Chondrocyte (in vitro differentiated cells): ENCODE data around the gene EPB41L2. TPM values are rescaled to one million over a fixed set of nuclear protein-coding genes. Genes with fewer than 3 reads are reported as not detected.

Experiments
- DNase-seq: peaks from one replicate; pipeline ENCODE4 v3.0.0; 2021; ENCODE audit warnings: mixed read lengths, low spot score
- H3K27ac Mint-ChIP-seq: one replicate; pipeline ENCODE4 v1.8.0; 2021; ENCODE audit warnings: mild to moderate bottlenecking, moderate library complexity, mixed read lengths; ENCODE audit not compliant: unreplicated experiment
- H3K27me3 Mint-ChIP-seq: 2 replicates; pipeline ENCODE4 v1.8.0; 2021; ENCODE audit warnings: low read depth, mixed read lengths
- H3K36me3 Mint-ChIP-seq: 2 replicates; pipeline ENCODE4 v1.8.0; 2021; ENCODE audit warnings: low read depth, mixed read lengths
- H3K4me1 Mint-ChIP-seq: 2 replicates; pipeline ENCODE4 v1.8.0; 2021; ENCODE audit warnings: low read depth, mild to moderate bottlenecking, mixed read lengths
- H3K4me3 Mint-ChIP-seq: one replicate; pipeline ENCODE4 v1.8.0; 2021; ENCODE audit warnings: mild to moderate bottlenecking, moderate library complexity, mixed read lengths; ENCODE audit not compliant: unreplicated experiment
- H3K9me3 Mint-ChIP-seq: 2 replicates; pipeline ENCODE4 v1.8.0; 2021; ENCODE audit warnings: low read depth, mixed read lengths
- CTCF ChIP-seq: fragments of 200-600 bp; sonication (generic); IDR thresholded peaks from 2 replicates; pipeline ENCODE4 v1.5.0; 2021; ENCODE audit warnings: antibody characterized with exemption, mild to moderate bottlenecking, moderate library complexity
- total RNA-seq: library from RNA; stranded (reverse); gene quantifications from 3 replicates; pipeline ENCODE4 v1.2.1, GENCODE V29; 2021

Gene EPB41L2
- total RNA-seq, 1 donor from 2014 or later, result 65.8 TPM

GRCh38 chr6:130965656-130966055, 97.4 kb downstream of the EPB41L2 start:
- H3K4me1 Mint-ChIP-seq, result peaks cover 40% of the 10 kb centered on the region
- no peaks in the 10 kb centered on the region for H3K27me3 Mint-ChIP-seq
- no peaks in the 10 kb centered on the region for H3K9me3 Mint-ChIP-seq
- no peak overlapping the region for H3K27ac Mint-ChIP-seq
- DNase-seq, result no peak
- H3K4me3 Mint-ChIP-seq, result no peak overlapping the region
- TF ChIP-seq CTCF, result no peak
- H3K36me3 Mint-ChIP-seq, result no peaks in the 10 kb centered on the region

DNA sequence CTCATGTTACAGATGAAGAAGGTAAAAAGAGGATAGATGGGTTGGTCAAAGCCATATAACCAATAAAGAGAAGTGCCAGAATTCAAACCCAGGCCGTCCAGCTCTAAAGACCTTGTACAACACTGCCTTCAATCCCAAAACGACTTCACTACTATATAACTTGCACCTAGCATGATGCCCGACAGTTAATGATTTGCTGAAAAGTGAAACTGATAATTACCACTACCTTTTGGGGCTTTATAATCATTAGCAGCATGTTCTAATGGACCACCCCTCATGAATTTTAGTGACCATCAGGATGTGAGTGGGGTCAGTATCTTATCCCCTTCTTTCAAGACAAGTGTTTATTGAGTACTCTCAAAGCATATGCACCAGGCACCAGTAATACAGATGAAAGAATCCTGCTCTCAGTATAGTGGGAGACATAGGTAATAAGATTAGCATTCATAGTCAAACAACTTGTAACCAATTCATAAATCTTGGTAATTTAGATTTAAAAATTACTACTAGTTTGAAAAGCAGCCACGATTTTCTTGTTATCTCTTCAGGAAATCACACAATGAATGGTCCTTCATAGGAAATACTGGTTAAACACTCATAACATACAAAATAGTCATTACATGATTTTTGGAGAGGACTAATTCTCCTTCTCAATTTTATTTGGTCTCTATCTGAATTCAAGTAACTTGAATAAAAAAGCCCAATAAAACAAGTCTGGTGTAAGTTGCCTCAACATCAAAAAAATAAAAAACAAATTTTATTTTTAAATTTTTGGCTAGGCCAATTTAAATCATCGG, 98.0 kb downstream of the EPB41L2 start:
- DNase-seq, result no peak
- no peaks in the 10 kb centered on the region for H3K36me3 Mint-ChIP-seq
- H3K27me3 Mint-ChIP-seq, result no peaks in the 10 kb centered on the region
- TF ChIP-seq CTCF, result no peak
- H3K27ac Mint-ChIP-seq, result no peak overlapping the region
- no peak overlapping the region for H3K4me3 Mint-ChIP-seq
- H3K9me3 Mint-ChIP-seq, result no peaks in the 10 kb centered on the region
- peaks cover 34% of the 10 kb centered on the region for H3K4me1 Mint-ChIP-seq

- Mint-ChIP-seq H3K27me3 (no peaks in the 10 kb centered on the region), H3K4me1 (peaks cover 27% of the 10 kb centered on the region), H3K9me3 (no peaks in the 10 kb centered on the region), H3K27ac (no peak overlapping the region), H3K4me3 (no peak overlapping the region), H3K36me3 (no peaks in the 10 kb centered on the region)
- no peak for DNase-seq
- no peak for TF ChIP-seq CTCF
Measured at GRCh38 chr6:130964289-130964688, 98.8 kb downstream of the EPB41L2 start.

DNA sequence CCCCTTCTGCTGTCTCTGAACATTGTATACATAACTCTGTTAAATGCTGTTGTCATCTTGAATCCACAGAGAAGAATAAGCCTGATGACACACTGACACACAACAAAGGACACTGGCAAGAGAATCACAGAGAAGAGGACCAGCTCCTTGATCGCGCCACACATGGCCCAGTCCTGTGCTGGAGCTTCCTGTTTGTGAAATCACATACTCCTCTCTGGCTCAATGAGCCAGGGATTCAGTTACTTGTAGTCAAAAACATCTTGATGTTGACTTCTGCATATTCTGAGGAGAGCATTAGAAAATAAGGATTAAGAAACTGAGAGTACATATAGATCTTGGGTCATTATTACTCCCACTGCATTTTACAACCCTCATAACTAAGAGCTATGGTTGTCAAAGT, 100.1 kb downstream of the EPB41L2 start:
- Mint-ChIP-seq H3K27me3 (no peaks in the 10 kb centered on the region), H3K4me1 (peaks cover 26% of the 10 kb centered on the region), H3K9me3 (no peaks in the 10 kb centered on the region), H3K4me3 (no peak overlapping the region), H3K36me3 (no peaks in the 10 kb centered on the region), H3K27ac (no peak overlapping the region)
- DNase-seq, result no peak
- TF ChIP-seq CTCF, result no peak

DNA sequence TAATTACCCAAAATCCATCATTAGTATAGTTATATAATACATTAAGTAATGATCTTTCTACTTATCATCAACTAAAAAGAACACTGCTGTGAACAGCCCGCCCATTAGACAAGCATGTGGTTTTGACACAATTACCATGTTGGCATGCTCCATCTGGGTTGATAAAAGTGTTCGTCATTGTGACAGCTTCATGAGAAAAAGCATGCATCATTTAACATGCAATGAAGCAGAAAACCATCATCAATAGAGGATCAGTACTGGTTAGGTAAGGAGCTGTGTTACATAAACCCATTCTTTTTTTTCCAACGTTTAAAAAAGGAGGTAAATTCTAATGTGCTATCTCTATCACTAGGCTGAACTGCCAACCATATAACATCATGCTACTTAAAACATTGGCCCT, 101.9 kb downstream of the EPB41L2 start:
- H3K36me3 Mint-ChIP-seq, result peaks cover 2% of the 10 kb centered on the region
- peaks cover 14% of the 10 kb centered on the region for H3K4me1 Mint-ChIP-seq
- no peak for TF ChIP-seq CTCF
- no peak overlapping the region for H3K4me3 Mint-ChIP-seq
- DNase-seq, result no peak
- no peak overlapping the region for H3K27ac Mint-ChIP-seq
- no peaks in the 10 kb centered on the region for H3K27me3 Mint-ChIP-seq
- H3K9me3 Mint-ChIP-seq, result no peaks in the 10 kb centered on the region
